ENCODE measurements around the gene PSD.

- TF ChIP-seq CTCF (conservative IDR thresholded peaks at IDR 0.05; ENCODE audit: low read length) (no peak), EZH2phosphoT487 (IDR thresholded peaks at IDR 0.05; ENCODE audit: borderline replicate concordance, low read depth, low read length) (no peak)
Measured at GRCh38 chr10:102396317-102396650, 22.3 kb downstream of the PSD start.

All from OCI-LY7 (cell line).